MM.1S (cell line): ENCODE results near the gene STK32C.

Experiments
- CTCF ChIP-seq: fragments of 300-600 bp; sonication (generic); IDR thresholded peaks from 2 replicates; pipeline ENCODE4 v1.5.1; 2016; ENCODE audit warnings: antibody characterized with exemption, low read length, mixed read lengths
- EZH2 ChIP-seq: fragments of 300-600 bp; sonication (generic); optimal IDR thresholded peaks from 2 replicates; pipeline ENCODE3; 2017; ENCODE audit warnings: low read depth, mild to moderate bottlenecking, antibody characterized with exemption, low read length, mixed read lengths

GRCh38 chr10:132166216-132166950, 141.4 kb downstream of the STK32C start:
- no peak for TF ChIP-seq CTCF
- no peak for TF ChIP-seq EZH2
